Activated T-cell treated with anti-CD3 and anti-CD28 coated beads for 1 hour (primary cell): ENCODE data around the gene GTF2I.
"Not testable (repeated sequence)": the region's sequence is repeated elsewhere in the genome, so short reads cannot be mapped to it uniquely, and the experiment has no call there.

Source experiments
- DNase-seq: peaks from one replicate; pipeline ENCODE4 v3.0.0-alpha.2; 2020; ENCODE audit warnings: low read depth

GTF2I gene

DNA sequence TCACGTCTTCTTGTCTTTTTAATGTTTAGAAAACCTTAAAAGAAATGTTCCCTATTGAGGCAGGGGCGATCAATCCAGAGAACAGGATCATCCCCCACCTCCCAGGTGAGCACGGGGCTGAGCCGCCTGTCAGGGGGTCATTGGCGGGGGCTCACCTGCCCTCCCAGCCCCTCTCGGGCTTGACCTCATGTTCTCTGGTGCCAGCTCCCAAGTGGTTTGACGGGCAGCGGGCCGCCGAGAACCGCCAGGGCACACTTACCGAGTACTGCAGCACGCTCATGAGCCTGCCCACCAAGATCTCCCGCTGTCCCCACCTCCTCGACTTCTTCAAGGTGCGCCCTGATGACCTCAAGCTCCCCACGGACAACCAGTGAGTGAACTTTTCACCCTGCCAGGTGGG is 121.5 kb downstream of the GTF2I start:
- not testable (repeated sequence) for DNase-seq

DNA sequence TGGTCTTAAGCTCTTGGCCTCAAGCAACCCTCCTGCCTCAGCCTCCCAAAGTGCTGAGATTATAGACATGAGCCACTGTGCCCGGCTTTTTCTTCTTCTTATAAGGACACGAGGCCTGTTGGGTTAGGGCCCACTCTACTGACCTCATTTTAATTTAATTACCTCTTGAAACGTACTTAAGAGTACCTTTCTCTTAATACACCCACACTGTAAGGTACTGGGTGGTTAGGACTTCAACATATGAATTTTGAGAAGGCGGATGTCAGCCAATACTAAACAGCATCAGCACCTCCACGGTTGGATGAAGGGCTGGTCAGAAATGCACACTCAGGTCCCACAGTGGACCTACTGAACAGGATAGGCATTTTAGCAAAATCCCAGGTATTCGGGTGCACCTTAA is 124.2 kb downstream of the GTF2I start:
- not testable (repeated sequence) for DNase-seq

- not testable (repeated sequence) for DNase-seq
These were observed 126.1 kb downstream of the GTF2I start for GRCh38 chr7:74783595-74783994.

GRCh38 chr7:74788369-74789150 is 131.0 kb downstream of the GTF2I start:
- DNase-seq: peak; percentile 92

- not testable (repeated sequence) for DNase-seq
These were observed 131.8 kb downstream of the GTF2I start for GRCh38 chr7:74789200-74789736.

GRCh38 chr7:74797848-74798622 is 140.5 kb downstream of the GTF2I start:
- not testable (repeated sequence) for DNase-seq

DNA sequence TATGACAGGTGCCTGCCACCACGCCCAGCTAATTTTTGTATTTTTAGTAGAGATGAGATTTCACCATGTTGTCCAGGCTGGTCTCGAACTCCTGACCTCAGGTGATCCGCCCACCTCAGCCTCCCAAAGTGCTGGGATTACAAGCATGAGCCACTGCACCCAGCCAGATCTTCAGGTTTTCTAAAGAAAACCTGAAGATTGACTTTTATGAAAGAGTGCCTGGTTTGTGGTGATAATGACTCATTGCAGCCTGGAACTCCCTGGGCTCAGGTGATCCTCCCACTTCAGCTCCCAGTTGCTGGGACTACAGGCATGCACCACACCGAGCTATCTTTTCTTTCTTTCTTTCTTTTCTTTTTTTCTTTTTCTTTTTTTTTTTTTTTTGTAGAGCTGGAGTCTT is 141.1 kb downstream of the GTF2I start:
- not testable (repeated sequence) for DNase-seq
